NCI-H1105 (cell line): ENCODE results near the gene PHOX2A.

Experiments used
- DNase-seq: peaks from one replicate; lab custom pipeline; 2025; lab: John Stamatoyannopoulos, UW

The PHOX2A gene

GRCh38 chr11:72233773-72234513, 10.0 kb downstream of the PHOX2A start:
- DNase-seq, result no peak

DNA sequence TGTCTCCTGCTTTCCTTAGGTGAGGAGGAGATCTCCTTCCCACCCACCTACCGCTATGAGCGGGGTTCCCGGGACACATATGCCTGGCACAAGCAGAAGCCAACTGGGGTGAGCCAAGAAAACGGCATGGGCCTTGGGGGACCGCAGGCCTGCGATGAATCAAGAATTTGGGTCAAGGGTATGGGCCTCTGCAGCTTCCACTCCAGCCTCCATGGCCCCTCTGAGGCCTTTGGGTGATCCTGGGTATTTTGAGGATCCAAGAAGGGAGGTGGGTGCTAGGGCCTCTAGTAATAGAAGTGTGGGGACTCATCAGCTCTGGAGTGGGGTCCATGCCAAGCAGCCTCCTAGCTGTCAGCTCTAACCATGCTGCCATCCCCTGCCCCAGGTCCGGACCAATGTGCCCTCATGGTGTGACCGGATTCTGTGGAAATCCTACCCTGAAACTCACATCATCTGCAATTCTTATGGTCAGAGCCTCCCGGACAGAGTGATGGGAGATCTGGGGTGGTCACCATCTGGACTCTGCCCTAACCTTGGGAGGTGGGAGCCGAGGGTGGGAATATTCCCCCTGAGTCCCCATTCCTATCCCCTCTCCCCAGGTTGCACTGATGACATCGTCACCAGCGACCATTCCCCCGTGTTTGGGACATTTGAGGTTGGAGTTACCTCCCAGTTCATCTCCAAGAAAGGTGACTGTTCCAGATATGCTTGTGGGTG, 10.8 kb downstream of the PHOX2A start:
- DNase-seq, result no peak

GRCh38 chr11:72232260-72233055, 11.5 kb downstream of the PHOX2A start:
- DNase-seq, result no peak

GRCh38 chr11:72231396-72232259, 12.3 kb downstream of the PHOX2A start:
- no peak for DNase-seq

DNA sequence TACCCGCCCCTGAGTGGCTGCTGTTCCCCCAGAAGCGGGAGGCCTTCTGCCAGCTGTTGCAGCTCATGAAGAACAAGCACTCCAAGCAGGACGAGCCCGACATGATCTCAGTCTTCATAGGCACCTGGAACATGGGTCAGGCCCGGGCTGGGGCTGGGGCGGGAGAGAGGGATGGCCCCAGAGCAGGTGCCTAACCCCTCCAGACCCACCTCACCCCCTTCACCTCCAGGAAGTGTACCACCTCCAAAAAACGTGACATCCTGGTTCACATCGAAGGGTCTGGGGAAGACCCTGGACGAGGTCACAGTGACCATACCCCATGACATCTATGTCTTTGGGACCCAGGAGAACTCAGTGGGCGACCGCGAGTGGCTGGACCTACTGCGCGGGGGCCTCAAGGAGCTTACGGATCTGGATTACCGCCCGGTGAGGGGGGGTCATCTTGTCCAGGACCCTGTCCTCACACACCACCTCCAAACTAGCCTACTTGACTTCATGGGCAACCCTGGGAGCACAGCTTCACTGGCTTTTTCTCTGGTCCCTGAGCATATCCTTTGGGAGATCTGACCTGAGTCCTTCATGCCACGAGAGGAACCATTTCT, 13.1 kb downstream of the PHOX2A start:
- DNase-seq, result no peak

GRCh38 chr11:72229925-72230763, 13.8 kb downstream of the PHOX2A start:
- no peak for DNase-seq

DNA sequence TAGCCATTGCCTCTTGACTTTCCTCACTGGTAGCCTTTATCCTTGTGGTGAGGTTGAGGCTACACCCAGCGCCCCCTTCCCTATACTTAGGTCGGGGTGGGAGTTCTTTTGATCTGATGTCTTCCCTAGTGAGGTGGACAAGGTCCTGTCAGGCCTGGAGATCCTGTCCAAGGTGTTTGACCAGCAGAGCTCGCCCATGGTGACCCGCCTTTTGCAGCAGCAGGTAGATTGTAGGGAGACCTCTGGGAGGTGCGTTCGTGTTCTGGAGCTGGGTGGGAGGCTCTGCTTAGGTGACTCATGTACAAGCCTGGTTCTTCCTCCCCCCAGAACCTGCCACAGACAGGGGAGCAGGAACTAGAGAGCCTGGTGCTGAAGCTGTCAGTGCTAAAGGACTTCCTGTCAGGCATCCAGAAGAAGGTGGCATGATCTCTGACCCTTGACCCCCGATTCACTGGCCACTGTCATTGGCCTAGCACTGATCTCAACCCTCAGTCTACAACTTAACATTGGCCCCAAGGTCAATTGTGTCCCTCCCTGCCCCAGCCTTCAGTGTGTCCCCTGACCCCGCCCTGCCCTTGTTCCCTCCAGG, 14.5 kb downstream of the PHOX2A start:
- DNase-seq, result no peak

- no peak for DNase-seq
These were observed 15.1 kb downstream of the PHOX2A start for GRCh38 chr11:72228844-72229231.

GRCh38 chr11:72228229-72228843, 15.6 kb downstream of the PHOX2A start:
- no peak for DNase-seq

DNA sequence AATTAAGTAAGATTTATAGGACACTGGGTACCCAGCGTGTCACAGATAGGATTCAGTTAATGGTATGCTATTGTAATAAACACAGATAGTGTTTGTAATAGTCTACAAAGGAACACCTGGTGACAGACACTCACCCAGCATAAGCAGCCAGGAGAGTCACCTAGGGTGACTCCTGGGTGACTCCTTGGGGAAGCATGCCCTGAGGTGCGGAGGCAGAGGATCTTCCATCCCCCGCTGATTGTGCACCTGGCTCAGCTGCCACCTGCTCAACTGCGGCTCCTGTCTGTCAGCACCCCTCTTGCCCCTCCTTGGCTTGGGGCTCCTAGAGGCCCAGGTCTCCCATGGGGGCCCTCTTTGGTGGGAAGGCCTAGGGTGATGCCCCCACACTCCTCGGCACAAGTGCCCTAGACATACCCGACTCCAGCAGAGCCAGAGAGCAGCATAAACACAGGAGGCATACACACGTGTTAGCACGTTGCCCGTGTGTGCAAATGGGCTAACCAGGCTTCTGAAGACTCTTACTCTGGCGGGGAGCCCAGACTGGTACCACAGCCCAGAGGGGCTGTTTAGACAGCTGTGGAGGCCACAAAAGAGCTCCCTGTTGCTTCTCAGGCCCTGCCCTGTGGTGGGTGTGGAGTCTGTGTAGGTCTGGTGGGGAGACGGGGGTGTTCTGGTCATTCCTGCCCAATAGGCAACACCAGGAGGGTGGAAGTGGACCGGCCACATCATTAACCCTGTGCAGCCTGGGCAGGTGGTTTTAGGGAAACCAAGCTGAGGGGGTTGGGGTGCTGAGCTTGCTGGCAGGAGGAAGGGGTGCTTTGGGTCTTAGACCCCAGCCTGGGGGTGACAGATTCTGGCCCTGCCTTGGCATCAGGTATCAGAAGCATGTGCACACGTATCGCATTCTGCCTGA, 16.4 kb downstream of the PHOX2A start:
- peak; percentile 90 for DNase-seq

- peak; percentile 44 for DNase-seq
These were observed 17.3 kb downstream of the PHOX2A start for GRCh38 chr11:72226701-72227100.

DNA sequence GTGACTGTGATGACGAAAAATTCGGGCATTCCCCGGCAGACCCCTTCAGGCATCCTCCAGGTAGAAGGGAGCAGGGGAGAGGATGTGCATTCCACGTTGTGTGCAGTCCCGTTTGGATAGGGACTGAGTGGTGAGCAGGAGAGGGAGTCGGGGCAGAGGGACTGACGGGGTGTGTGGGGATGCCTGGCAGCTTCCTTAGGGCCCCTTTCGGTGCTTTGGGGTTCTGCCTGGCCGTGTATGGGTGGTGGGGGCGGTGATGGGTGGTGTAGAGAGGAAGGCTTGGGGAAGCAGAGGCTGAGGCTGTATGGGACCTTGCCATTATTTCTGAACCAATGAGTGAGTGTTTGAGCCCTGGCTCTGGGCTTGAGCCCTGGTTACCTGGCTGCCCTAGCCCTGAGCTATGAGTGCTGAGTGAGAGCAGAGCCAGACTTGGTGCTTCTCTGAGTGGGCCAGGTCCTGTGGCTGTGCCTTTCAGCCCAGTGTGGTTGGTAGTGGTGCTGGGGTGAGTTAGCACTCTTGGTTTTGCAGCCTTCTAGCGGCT, 18.5 kb downstream of the PHOX2A start:
- DNase-seq, result no peak

- DNase-seq, result no peak
These were observed 19.2 kb downstream of the PHOX2A start, which contains the start of gene INPPL1 for GRCh38 chr11:72224564-72225410. Gene INPPL1, plus strand, starts transcription at chr11:72224767. Its CDS starts 218 bp downstream, at chr11:72224985.

- peak; percentile 60 for DNase-seq
These were observed 20.1 kb downstream of the PHOX2A start for GRCh38 chr11:72223615-72224563.

- DNase-seq, result peak; percentile 97
These were observed 20.9 kb downstream of the PHOX2A start for GRCh38 chr11:72222907-72223614.
